Stimulated activated CD4-positive, alpha-beta T cell treated with anti-CD3 and anti-CD28 coated beads, Interleukin-12 subunit alpha, Interleukin-12 subunit beta, amount 100 ng/mL, for 4 hours (primary cell): ENCODE data around the gene MS4A18.

Experiments used
- DNase-seq: peaks from one replicate; pipeline ENCODE4 v3.0.0-alpha.2; 2020

The MS4A18 gene

GRCh38 chr11:60790726-60791125, 66.2 kb downstream of the MS4A18 start:
- DNase-seq = no peak

DNA sequence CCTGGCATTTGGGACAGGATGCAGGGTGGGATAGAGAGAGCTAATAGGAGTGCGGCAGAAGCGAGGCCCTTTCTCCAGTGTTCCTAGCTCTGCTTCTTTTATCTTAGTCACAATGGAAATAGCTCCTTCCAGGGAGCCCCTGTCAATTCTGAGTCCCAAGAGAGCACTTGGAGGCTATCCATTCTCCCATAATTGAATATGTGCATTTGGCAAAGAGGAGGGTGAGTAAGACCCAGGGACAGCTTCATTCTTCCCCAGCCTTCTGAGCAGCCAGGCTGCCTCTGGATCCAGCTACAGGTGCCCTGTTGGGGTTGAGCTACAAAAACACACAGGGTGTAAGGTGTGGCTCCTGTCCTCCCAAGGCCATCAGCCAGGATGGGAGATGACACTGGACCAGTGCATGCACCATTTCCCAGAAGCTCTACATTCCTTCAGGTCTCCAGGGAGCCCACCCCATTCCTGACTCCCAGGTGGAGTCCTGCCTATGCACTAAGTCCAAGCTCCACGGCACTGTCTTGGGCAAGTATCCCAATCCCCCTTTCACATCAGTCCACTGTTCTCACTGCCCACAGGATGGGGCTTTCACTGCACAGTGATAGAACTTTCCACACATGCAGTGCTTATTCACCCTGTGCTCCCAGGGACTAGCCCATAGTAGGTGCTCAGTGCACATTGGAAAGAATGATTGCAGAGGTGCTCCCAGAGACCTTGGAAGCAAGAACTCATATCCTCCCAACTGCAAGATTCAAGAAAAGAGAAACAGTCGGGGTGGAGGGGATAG, 66.8 kb downstream of the MS4A18 start:
- no peak for DNase-seq

DNA sequence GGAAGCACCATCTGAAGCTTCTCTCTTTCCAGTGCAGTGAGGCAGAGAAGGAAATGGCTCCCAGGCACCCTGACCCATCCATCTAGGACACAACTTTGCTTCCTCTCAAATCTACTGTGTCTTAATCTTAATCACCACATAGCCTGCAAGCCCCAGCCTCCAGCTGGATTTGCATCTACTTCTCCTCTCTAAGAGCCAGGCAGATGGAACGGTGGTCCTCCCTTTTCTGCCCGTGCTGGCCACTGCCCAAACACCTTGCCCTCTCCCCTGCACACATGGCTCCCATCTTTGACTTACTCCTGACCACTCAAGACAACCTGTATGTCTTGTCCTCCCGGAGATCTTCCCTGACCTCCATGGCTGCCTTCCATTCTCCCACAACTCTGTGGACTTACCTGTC, 68.0 kb downstream of the MS4A18 start:
- no peak for DNase-seq
